Measurements from ENCODE around the gene TRAPPC12.
A peak's percentile ranks its signal among the peaks of the same experiment; 100 is the strongest.

The TRAPPC12 gene

GRCh38 chr2:3488061-3488531 lies 108.6 kb downstream of the TRAPPC12 start:
- Histone ChIP-seq H2BK5ac (ENCODE audit: low read length) (no peak overlapping the region), H3K9ac (ENCODE audit: low read depth, low read length, poor library complexity) (no peak overlapping the region), H3K23ac (ENCODE audit: low read depth, low read length, poor library complexity) (peak overlapping the region; percentile 49), H2AK5ac (ENCODE audit: low read depth, low read length) (no peak overlapping the region), H4K91ac (ENCODE audit: low read depth, low read length, poor library complexity) (no peak overlapping the region), H2BK120ac (ENCODE audit: low read depth, low read length) (no peak overlapping the region), H4K8ac (ENCODE audit: low read depth, low read length) (no peak overlapping the region), H2BK12ac (ENCODE audit: low read length) (no peak overlapping the region), H3K4me2 (ENCODE audit: insufficient read depth, low read length, poor library complexity, severe bottlenecking) (no peak overlapping the region), H3K79me1 (ENCODE audit: low read depth, low read length) (no peaks in the 10 kb centered on the region), H2AFZ (ENCODE audit: low read length) (no peak overlapping the region), H3K36me3 (replicated peaks in 1 of 2; ENCODE audit: control insufficient read depth in 2 of 2, insufficient read depth in 2 of 2, low read length in 2 of 2) (peaks cover 1 to 12% of the 10 kb centered on the region in 2 donors), H3K18ac (ENCODE audit: low read length) (no peak overlapping the region), H3K27ac (replicated peaks; ENCODE audit: low read length) (no peak overlapping the region), H3K4me3 (ENCODE audit: low read length in 2 of 2) (no peak overlapping the region), H3K4me1 (ENCODE audit: control insufficient read depth in 2 of 2, insufficient read depth in 1 of 2, low read depth in 1 of 2, low read length in 2 of 2) (peaks cover 3 to 4% of the 10 kb centered on the region in 2 donors), H3K4ac (ENCODE audit: low read length) (no peak overlapping the region), H2BK15ac (ENCODE audit: low read length) (no peak overlapping the region), H3K27me3 (ENCODE audit: control insufficient read depth in 3 of 3, insufficient read depth in 3 of 3, low read depth in 1 of 3, low read length in 3 of 3) (no peaks in the 10 kb centered on the region), H3K14ac (ENCODE audit: low read length) (no peak overlapping the region), H3K9me3 (replicated peaks in 1 of 2; ENCODE audit: control insufficient read depth in 2 of 2, insufficient read depth in 1 of 2, low read depth in 1 of 2, low read length in 2 of 2) (peaks cover 0 to 14% of the 10 kb centered on the region in 2 donors)
- DNase-seq (ENCODE audit: low spot score): no peak
- whole genome bisulfite sequencing, 2 donors (ENCODE audit: extremely low coverage in 2 of 2, insufficient read length in 2 of 2, insufficient replicate concordance in 1 of 2): no CpG with 5 or more reads among the region's 6 CpGs

- no peak overlapping the region for H3K4me2 ChIP-seq (ENCODE audit: insufficient read depth, low read length, poor library complexity, severe bottlenecking)
- H3K4ac ChIP-seq (ENCODE audit: low read length): no peak overlapping the region
- no peak overlapping the region for H3K23ac ChIP-seq (ENCODE audit: low read depth, low read length, poor library complexity)
- no peak overlapping the region for H2BK120ac ChIP-seq (ENCODE audit: low read depth, low read length)
- no peak overlapping the region for H4K91ac ChIP-seq (ENCODE audit: low read depth, low read length, poor library complexity)
- no peaks in the 10 kb centered on the region for H3K79me1 ChIP-seq (ENCODE audit: low read depth, low read length)
- no peak overlapping the region for H2BK15ac ChIP-seq (ENCODE audit: low read length)
- peaks cover 0 to 14% of the 10 kb centered on the region in 2 donors for H3K9me3 ChIP-seq (replicated peaks in 1 of 2; ENCODE audit: control insufficient read depth in 2 of 2, insufficient read depth in 1 of 2, low read depth in 1 of 2, low read length in 2 of 2)
- no peak overlapping the region for H4K8ac ChIP-seq (ENCODE audit: low read depth, low read length)
- H2BK12ac ChIP-seq (ENCODE audit: low read length): no peak overlapping the region
- H3K27ac ChIP-seq (replicated peaks; ENCODE audit: low read length): no peak overlapping the region
- no peak overlapping the region for H3K9ac ChIP-seq (ENCODE audit: low read depth, low read length, poor library complexity)
- peaks cover 0 to 9% of the 10 kb centered on the region in 2 donors for H3K36me3 ChIP-seq (replicated peaks in 1 of 2; ENCODE audit: control insufficient read depth in 2 of 2, insufficient read depth in 2 of 2, low read length in 2 of 2)
- peak overlapping the region; percentile 76 for H2AK5ac ChIP-seq (ENCODE audit: low read depth, low read length)
- H2BK5ac ChIP-seq (ENCODE audit: low read length): no peak overlapping the region
- no CpG with 5 or more reads among the region's 27 CpGs for WGBS, 2 donors (ENCODE audit: extremely low coverage in 2 of 2, insufficient read length in 2 of 2, insufficient replicate concordance in 1 of 2)
- H3K4me1 ChIP-seq (ENCODE audit: control insufficient read depth in 2 of 2, insufficient read depth in 1 of 2, low read depth in 1 of 2, low read length in 2 of 2): peaks cover 3 to 8% of the 10 kb centered on the region in 2 donors
- peak overlapping the region; percentile 49 for H3K14ac ChIP-seq (ENCODE audit: low read length)
- no peak overlapping the region for H3K4me3 ChIP-seq (ENCODE audit: low read length in 2 of 2)
- no peak overlapping the region for H2AFZ ChIP-seq (ENCODE audit: low read length)
- no peak overlapping the region for H3K18ac ChIP-seq (ENCODE audit: low read length)
- no peaks in the 10 kb centered on the region for H3K27me3 ChIP-seq (ENCODE audit: control insufficient read depth in 3 of 3, insufficient read depth in 3 of 3, low read depth in 1 of 3, low read length in 3 of 3)
- no peak for DNase-seq (ENCODE audit: low spot score)
Measured at GRCh38 chr2:3488855-3489763, 109.6 kb downstream of the TRAPPC12 start.

- Histone ChIP-seq H2BK120ac (ENCODE audit: low read depth, low read length) (no peak overlapping the region), H3K27ac (replicated peaks; ENCODE audit: low read length) (no peak overlapping the region), H3K27me3 (ENCODE audit: control insufficient read depth in 3 of 3, insufficient read depth in 3 of 3, low read depth in 1 of 3, low read length in 3 of 3) (no peaks in the 10 kb centered on the region), H4K91ac (ENCODE audit: low read depth, low read length, poor library complexity) (no peak overlapping the region), H4K8ac (ENCODE audit: low read depth, low read length) (no peak overlapping the region), H2BK15ac (ENCODE audit: low read length) (peak overlapping the region; percentile 6), H3K4me2 (ENCODE audit: insufficient read depth, low read length, poor library complexity, severe bottlenecking) (no peak overlapping the region), H3K14ac (ENCODE audit: low read length) (no peak overlapping the region), H3K23ac (ENCODE audit: low read depth, low read length, poor library complexity) (no peak overlapping the region), H3K4me1 (ENCODE audit: control insufficient read depth in 2 of 2, insufficient read depth in 1 of 2, low read depth in 1 of 2, low read length in 2 of 2) (peaks cover 3 to 9% of the 10 kb centered on the region in 2 donors), H3K36me3 (replicated peaks in 1 of 2; ENCODE audit: control insufficient read depth in 2 of 2, insufficient read depth in 2 of 2, low read length in 2 of 2) (peaks cover 0 to 9% of the 10 kb centered on the region in 2 donors), H3K9ac (ENCODE audit: low read depth, low read length, poor library complexity) (no peak overlapping the region), H3K4me3 (ENCODE audit: low read length in 2 of 2) (no peak overlapping the region), H2AK5ac (ENCODE audit: low read depth, low read length) (peak overlapping the region; percentile 5), H3K9me3 (replicated peaks in 1 of 2; ENCODE audit: control insufficient read depth in 2 of 2, insufficient read depth in 1 of 2, low read depth in 1 of 2, low read length in 2 of 2) (peaks cover 0 to 11% of the 10 kb centered on the region in 2 donors), H2BK12ac (ENCODE audit: low read length) (no peak overlapping the region), H3K4ac (ENCODE audit: low read length) (no peak overlapping the region), H3K79me1 (ENCODE audit: low read depth, low read length) (no peaks in the 10 kb centered on the region), H3K18ac (ENCODE audit: low read length) (no peak overlapping the region), H2AFZ (ENCODE audit: low read length) (no peak overlapping the region), H2BK5ac (ENCODE audit: low read length) (no peak overlapping the region)
- no CpG with 5 or more reads among the region's 16 CpGs for WGBS, 2 donors (ENCODE audit: extremely low coverage in 2 of 2, insufficient read length in 2 of 2, insufficient replicate concordance in 1 of 2)
- DNase-seq (ENCODE audit: low spot score): no peak
Measured at GRCh38 chr2:3489764-3490115, 110.2 kb downstream of the TRAPPC12 start.

All from neuronal stem cell (in vitro differentiated cells).